ENCODE measurements around the gene AICDA.

DNA sequence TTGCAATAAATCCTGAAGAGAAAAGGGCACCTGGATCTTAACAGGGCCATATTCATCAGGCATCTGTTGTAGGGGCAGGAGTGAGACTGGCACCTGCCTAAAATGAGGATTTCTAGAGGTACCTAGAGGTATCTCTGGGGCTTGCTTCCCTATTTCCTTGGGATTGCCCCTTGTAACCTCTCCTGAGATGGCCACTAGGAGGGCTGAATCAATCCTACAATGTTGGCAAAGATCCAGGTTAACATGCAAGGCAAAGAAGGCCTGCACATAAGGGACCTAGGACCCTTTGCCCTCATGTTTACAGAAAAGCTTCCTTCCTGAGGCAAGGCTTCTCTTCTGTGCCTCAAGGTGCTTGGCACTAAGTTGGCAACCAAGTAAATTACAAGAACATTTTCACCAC is 46.1 kb downstream of the AICDA start:
- no peak for TF ChIP-seq EZH2 (IDR thresholded peaks at IDR 0.05)
- TF ChIP-seq, protein P1, sequence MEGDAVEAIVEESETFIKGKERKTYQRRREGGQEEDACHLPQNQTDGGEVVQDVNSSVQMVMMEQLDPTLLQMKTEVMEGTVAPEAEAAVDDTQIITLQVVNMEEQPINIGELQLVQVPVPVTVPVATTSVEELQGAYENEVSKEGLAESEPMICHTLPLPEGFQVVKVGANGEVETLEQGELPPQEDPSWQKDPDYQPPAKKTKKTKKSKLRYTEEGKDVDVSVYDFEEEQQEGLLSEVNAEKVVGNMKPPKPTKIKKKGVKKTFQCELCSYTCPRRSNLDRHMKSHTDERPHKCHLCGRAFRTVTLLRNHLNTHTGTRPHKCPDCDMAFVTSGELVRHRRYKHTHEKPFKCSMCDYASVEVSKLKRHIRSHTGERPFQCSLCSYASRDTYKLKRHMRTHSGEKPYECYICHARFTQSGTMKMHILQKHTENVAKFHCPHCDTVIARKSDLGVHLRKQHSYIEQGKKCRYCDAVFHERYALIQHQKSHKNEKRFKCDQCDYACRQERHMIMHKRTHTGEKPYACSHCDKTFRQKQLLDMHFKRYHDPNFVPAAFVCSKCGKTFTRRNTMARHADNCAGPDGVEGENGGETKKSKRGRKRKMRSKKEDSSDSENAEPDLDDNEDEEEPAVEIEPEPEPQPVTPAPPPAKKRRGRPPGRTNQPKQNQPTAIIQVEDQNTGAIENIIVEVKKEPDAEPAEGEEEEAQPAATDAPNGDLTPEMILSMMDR (IDR thresholded peaks at IDR 0.05), result no peak
